T47D (cell line): ENCODE results near the gene ZNF326.

Experiments used
- DNase-seq, 2 experiments: peaks; one replicate each; pipeline versions ENCODE4 v3.0.0 to v3.0.0-alpha.2; 2011 to 2012; ENCODE audit warnings: low read depth in 1 of 2, low spot score in 1 of 2
- JUND ChIP-seq: IDR thresholded peaks from 2 replicates; pipeline ENCODE4 v1.6.1; 2012; ENCODE audit warnings: low read depth
- in situ Hi-C: cut with HindIII; loops from 2 replicates; pipeline ENCODE4 v1.10.0; 2016; ENCODE audit warnings: low sequenced_read_pairs, low pct_unique_long_range_greater_than_20kb

The ZNF326 gene

DNA sequence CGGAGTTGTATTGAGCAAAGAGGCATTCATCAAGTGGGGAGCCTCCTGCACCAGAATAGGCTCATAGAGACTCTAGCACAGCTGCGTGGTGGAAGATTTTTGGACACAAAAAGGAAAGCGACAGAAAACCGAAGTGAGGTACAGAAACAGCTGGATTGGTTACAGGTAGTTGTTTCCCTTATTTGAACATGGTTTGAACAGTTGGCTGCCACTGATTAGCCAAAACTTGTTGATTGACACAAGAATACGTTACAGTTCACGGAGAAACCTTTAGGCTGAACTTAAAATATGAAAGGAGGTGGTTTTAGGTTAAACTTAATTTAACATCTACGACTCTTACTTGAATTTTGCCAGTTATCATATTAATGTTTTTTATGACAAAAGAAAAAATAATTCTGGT lies 89.1 kb downstream of the ZNF326 start:
- no peak for DNase-seq
- in situ Hi-C loops: no loop called here

More for the DNA sequence above, 89.1 kb downstream of the ZNF326 start:
- TF ChIP-seq JUND: no peak
